Peyer's patch (tissue), 4 donors: ENCODE data around the gene GALNT2. TPM values are rescaled to one million over a fixed set of nuclear protein-coding genes. Genes with fewer than 3 reads are reported as not detected.

Experiments used
- DNase-seq, 3 donors: peaks; one replicate each; pipeline ENCODE4 v3.0.0-alpha.2; 2017 to 2019
- H3K27ac ChIP-seq, 4 donors: fragments of 200-600 bp; sonication (generic); one replicate each; pipeline ENCODE4 v1.5.1; 2016 to 2019
- H3K27me3 ChIP-seq, 2 donors: fragments of 200-600 bp; sonication (generic); one replicate each; pipeline ENCODE4 v1.5.1; 2019
- H3K36me3 ChIP-seq, 3 donors: fragments of 200-600 bp; sonication (generic); one replicate each; pipeline ENCODE4 v1.5.1; 2016 to 2019
- H3K4me1 ChIP-seq, 4 donors: fragments of 200-600 bp; sonication (generic); one replicate each; pipeline ENCODE4 v1.5.1; 2016 to 2019
- H3K4me3 ChIP-seq, 4 donors: fragments of 200-600 bp; sonication (generic); 1 replicate in 3 of 4; 2 replicates in 1 of 4; pipeline ENCODE4 v1.5.1; 2016 to 2019; ENCODE audit warnings: mild to moderate bottlenecking in 1 of 4
- H3K9me3 ChIP-seq, 4 donors: fragments of 200-600 bp; sonication (generic); one replicate each; pipeline ENCODE4 v1.5.1; 2016 to 2019; ENCODE audit warnings: mild to moderate bottlenecking in 1 of 4
- POLR2A ChIP-seq, 2 donors: fragments of 450-650 bp; IDR thresholded peaks; one replicate each; pipeline ENCODE4 v1.5.1; 2017; ENCODE audit warnings: antibody characterized with exemption in 2 of 2, mild to moderate bottlenecking in 2 of 2, moderate library complexity in 2 of 2
- total RNA-seq, 4 donors: library from RNA; depleted of rRNA; stranded (reverse); fragments of >200 nt; gene quantifications; one replicate each; pipeline ENCODE4 v1.1.0, GENCODE V29; 2016
- TF ChIP-seq, protein P1 (sequence below), 6 experiments: fragments of 450-650 bp in 4 of 6; fragments of 200-600 bp in 2 of 6; sonication (generic) in 1 of 6; IDR thresholded peaks; one replicate each; pipeline ENCODE4 v1.5.1; 2017 to 2019; ENCODE audit warnings: antibody characterized with exemption in 6 of 6, mild to moderate bottlenecking in 3 of 6, moderate library complexity in 1 of 6

The GALNT2 gene
- total RNA-seq, 4 donors from 2014 or later: 36.3 to 52.5 (median 43.6) TPM

DNA sequence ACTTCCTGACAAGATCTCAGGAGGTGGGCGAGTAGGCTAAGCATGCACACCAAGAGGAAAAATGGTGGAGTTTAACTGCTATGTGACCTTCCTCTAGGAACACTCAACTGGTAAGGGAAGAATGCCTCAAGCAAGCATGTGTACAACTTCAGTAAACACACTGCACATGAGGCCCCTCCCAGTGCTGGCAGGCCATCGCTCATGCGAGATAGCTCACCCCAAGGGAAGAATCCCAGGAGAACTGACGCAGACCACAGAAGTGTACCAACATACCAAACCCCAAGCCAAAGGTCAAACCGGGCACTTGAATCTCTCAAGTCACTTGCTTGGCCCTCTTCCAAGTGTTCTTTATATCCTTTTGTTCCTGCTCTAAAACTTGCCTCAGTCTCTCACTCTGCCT is 40.5 kb upstream of the GALNT2 start:
- peaks cover 0 to 3% (median 0%) of the 10 kb centered on the region in 4 donors for H3K9me3 ChIP-seq
- DNase-seq: peak in 1 of 3 donors; percentile 55
- H3K4me1 ChIP-seq: no peaks in the 10 kb centered on the region
- no peak overlapping the region for H3K27ac ChIP-seq
- no peak for TF ChIP-seq POLR2A (IDR thresholded peaks at IDR 0.05)
- TF ChIP-seq, protein P1, sequence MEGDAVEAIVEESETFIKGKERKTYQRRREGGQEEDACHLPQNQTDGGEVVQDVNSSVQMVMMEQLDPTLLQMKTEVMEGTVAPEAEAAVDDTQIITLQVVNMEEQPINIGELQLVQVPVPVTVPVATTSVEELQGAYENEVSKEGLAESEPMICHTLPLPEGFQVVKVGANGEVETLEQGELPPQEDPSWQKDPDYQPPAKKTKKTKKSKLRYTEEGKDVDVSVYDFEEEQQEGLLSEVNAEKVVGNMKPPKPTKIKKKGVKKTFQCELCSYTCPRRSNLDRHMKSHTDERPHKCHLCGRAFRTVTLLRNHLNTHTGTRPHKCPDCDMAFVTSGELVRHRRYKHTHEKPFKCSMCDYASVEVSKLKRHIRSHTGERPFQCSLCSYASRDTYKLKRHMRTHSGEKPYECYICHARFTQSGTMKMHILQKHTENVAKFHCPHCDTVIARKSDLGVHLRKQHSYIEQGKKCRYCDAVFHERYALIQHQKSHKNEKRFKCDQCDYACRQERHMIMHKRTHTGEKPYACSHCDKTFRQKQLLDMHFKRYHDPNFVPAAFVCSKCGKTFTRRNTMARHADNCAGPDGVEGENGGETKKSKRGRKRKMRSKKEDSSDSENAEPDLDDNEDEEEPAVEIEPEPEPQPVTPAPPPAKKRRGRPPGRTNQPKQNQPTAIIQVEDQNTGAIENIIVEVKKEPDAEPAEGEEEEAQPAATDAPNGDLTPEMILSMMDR (IDR thresholded peaks at IDR 0.05): no peak
- no peak overlapping the region for H3K4me3 ChIP-seq
- no peaks in the 10 kb centered on the region for H3K36me3 ChIP-seq
- H3K27me3 ChIP-seq: no peaks in the 10 kb centered on the region

DNA sequence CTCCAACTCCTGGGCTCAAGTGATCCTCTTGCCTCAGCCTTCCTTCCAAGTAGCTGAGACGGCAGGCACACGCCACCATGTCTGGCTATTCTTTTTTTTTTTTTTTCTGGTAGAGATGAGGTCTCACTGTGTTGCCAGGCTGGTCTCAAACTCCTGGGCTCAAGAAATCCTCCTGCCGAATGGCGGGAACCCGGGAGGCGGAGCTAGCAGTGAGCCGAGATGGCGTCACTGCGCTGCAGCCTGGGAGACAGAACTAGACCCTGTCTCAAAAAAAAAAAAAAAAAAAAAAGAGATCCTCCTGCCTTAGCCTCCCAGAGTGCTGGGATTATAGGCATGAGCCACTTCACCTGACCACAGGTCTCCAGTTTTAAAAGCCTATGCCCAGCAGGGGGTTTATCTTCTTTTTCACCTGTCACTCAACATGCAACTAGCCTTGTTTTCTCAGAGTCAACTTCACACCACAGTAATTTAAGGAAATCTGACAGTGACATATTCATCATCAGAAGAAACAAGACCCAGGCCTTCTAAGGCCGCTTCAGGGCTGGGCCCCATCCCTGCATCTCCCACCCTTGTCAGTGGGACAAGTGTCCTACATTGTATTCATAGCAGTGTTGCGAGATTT is 38.3 kb upstream of the GALNT2 start:
- H3K4me3 ChIP-seq: no peak overlapping the region

DNA sequence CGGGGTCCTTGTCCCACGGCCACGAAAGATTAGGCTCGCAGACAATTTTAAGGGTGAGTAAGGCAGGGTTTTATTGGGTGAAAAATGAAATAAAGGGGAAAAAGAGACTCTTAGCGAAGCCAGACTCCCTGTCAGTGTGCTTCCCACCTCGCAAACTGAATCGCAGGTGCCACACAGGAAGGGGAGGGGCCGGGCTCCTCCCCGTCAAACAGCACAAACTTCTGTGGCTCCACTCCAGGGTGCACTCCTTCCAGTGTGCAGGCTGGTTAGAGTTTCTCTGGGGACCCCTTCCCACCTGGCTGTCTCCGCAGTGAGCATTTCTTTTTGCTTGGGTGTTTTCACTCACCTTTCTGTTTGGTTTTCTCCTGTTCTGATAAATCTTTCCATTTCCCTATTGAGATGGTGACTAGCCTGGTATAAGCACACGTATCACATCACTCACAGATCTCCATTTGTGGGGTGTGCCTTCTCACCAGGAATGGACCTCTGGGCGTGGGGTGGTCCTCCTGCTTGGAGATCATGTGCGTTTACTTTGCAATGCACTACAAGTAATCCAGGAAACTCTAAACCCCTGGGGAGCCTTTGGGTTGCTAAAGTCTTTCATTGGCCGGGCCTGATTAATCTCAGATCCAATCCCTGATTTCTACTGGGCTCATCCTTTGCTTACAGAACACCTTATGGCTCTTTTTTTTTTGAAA is 37.6 kb upstream of the GALNT2 start:
- Histone ChIP-seq H3K27ac (no peak overlapping the region), H3K4me1 (no peaks in the 10 kb centered on the region), H3K4me3 (no peak overlapping the region), H3K9me3 (peaks cover 0 to 3% (median 0%) of the 10 kb centered on the region in 4 donors), H3K27me3 (no peaks in the 10 kb centered on the region), H3K36me3 (no peaks in the 10 kb centered on the region)
- DNase-seq: no peak
- TF ChIP-seq POLR2A (IDR thresholded peaks at IDR 0.05): no peak
- TF ChIP-seq, protein P1 (IDR thresholded peaks at IDR 0.05): no peak

More for the DNA sequence above, 38.3 kb upstream of the GALNT2 start:
- peaks cover 0 to 3% (median 0%) of the 10 kb centered on the region in 4 donors for H3K9me3 ChIP-seq
- no peak for DNase-seq
- no peak for TF ChIP-seq POLR2A (IDR thresholded peaks at IDR 0.05)
- TF ChIP-seq, protein P1 (IDR thresholded peaks at IDR 0.05): no peak
- no peaks in the 10 kb centered on the region for H3K4me1 ChIP-seq
- no peak overlapping the region for H3K27ac ChIP-seq
- no peaks in the 10 kb centered on the region for H3K36me3 ChIP-seq
- no peaks in the 10 kb centered on the region for H3K27me3 ChIP-seq

DNA sequence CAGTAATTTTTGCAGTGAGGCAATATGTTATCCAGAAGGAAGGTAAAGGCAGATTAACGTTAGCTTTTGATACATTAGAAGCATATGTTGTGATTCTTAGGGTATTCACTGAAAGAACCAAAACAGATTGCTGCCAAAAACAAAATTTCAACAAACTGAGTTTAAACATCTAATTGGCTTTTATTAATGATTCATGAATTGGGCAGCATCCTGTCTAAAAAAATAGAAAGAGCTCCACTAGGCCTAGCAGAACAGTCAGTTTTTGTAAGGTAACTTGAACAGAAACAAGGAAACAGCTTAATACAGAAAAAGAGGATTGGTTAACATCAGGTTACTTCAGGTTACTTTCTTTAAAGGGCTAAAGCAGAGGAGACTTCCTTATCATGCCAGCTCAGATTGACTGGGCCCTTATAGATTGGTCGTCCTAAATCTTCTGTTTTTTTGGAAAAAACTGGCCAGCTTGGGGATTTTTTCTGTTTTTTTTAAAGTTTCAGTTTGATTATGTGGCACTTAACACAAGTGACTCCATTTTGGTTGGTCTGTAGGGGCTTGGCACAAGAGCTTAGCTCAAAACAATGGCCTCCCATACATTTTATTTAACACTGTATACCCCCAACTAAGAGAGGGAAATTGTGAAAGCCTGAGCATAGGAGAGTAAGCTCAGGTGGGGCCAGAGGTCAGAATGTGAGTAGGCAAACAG is 36.8 kb upstream of the GALNT2 start:
- Histone ChIP-seq H3K27ac (no peak overlapping the region), H3K4me3 (no peak overlapping the region), H3K4me1 (no peaks in the 10 kb centered on the region), H3K36me3 (no peaks in the 10 kb centered on the region), H3K27me3 (no peaks in the 10 kb centered on the region), H3K9me3 (peaks cover 0 to 3% (median 0%) of the 10 kb centered on the region in 4 donors)
- no peak for DNase-seq
- TF ChIP-seq, protein P1 (IDR thresholded peaks at IDR 0.05): no peak

DNA sequence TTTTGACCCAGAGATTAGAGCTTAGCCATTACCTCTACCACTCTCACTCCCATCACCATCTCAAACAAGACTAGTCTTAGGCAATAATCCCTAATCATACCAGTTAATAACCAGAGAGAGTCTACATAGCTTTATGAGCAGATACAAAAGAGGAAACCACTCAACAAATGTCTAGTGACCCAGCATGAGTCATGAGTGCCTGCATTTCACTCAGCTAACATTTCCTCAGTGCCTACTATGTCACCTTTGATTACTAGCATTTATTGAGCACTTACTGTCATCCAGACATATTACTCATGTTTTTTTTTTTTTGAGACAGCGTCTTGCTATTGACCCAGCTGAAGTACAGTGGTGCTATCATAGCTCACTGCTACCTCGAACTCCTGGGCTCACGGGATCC is 35.9 kb upstream of the GALNT2 start:
- Histone ChIP-seq H3K4me3 (no peak overlapping the region), H3K36me3 (no peaks in the 10 kb centered on the region), H3K4me1 (no peaks in the 10 kb centered on the region), H3K27me3 (no peaks in the 10 kb centered on the region), H3K27ac (no peak overlapping the region), H3K9me3 (peaks cover 0 to 2% (median 0%) of the 10 kb centered on the region in 4 donors)
- DNase-seq: no peak
- TF ChIP-seq, protein P1 (IDR thresholded peaks at IDR 0.05): no peak
- no peak for TF ChIP-seq POLR2A (IDR thresholded peaks at IDR 0.05)
